HepG2 (cell line): ENCODE results near the gene STPG4. TPM values are rescaled to one million over a fixed set of nuclear protein-coding genes. Genes with fewer than 3 reads are reported as not detected.
A peak's percentile ranks its signal among the peaks of the same experiment; 100 is the strongest.

Experiments used
- CEBPG ChIP-seq: IDR thresholded peaks from 2 replicates; pipeline ENCODE4 v1.6.1; 2016
- HOXD1 ChIP-seq: sonication (generic); formaldehyde crosslinking; IDR thresholded peaks from 2 replicates; pipeline ENCODE4 v1.5.0; 2020; ENCODE audit warnings: missing genetic modification reagents
- KAT7 ChIP-seq: IDR thresholded peaks from 2 replicates; pipeline ENCODE4 v1.6.1; 2018; ENCODE audit warnings: borderline replicate concordance, missing compliant biosample characterization
- MYC ChIP-seq: sonication (generic); formaldehyde crosslinking; IDR thresholded peaks from 2 replicates; pipeline ENCODE4 v1.9.0; 2021; ENCODE audit warnings: missing genetic modification reagents, borderline replicate concordance
- NFE2 ChIP-seq: sonication (generic); formaldehyde crosslinking; IDR thresholded peaks from 2 replicates; pipeline ENCODE4 v1.4.0; 2020; ENCODE audit warnings: missing genetic modification reagents
- RBM22 ChIP-seq: fragments of 200-400 bp; formaldehyde crosslinking; optimal IDR thresholded peaks from 2 replicates; pipeline ENCODE3; 2017; ENCODE audit warnings: mild to moderate bottlenecking, low read length, moderate library complexity
- SRSF4 ChIP-seq: fragments of 200-400 bp; formaldehyde crosslinking; IDR thresholded peaks from one replicate; pipeline ENCODE4 v1.6.1; 2018; ENCODE audit warnings: mild to moderate bottlenecking, low read depth, low read length, moderate library complexity; ENCODE audit not compliant: poor library complexity, severe bottlenecking
- TMF1 ChIP-seq: sonication (generic); formaldehyde crosslinking; IDR thresholded peaks from 2 replicates; pipeline ENCODE4 v1.8.1; 2022; ENCODE audit warnings: low read depth, missing genetic modification reagents
- TOPORS ChIP-seq: sonication (generic); formaldehyde crosslinking; IDR thresholded peaks from 2 replicates; pipeline ENCODE4 v1.8.0; 2023; ENCODE audit warnings: mild to moderate bottlenecking, missing genetic modification reagents
- ZFY ChIP-seq: sonication (generic); formaldehyde crosslinking; IDR thresholded peaks from 2 replicates; pipeline ENCODE4 v1.4.0; 2020; ENCODE audit warnings: missing genetic modification reagents
- ZNF142 ChIP-seq: sonication (generic); formaldehyde crosslinking; IDR thresholded peaks from 2 replicates; pipeline ENCODE4 v1.4.0; 2020; ENCODE audit warnings: missing genetic modification reagents
- ZNF281 ChIP-seq: sonication (generic); formaldehyde crosslinking; IDR thresholded peaks from 2 replicates; pipeline ENCODE4 v1.4.0; 2020; ENCODE audit warnings: missing genetic modification reagents, borderline replicate concordance
- ZNF33A ChIP-seq: sonication (generic); formaldehyde crosslinking; IDR thresholded peaks from 2 replicates; pipeline ENCODE4 v1.5.1; 2020; ENCODE audit warnings: missing genetic modification reagents, mild to moderate bottlenecking, moderate library complexity, borderline replicate concordance
- ZNF549 ChIP-seq: sonication (generic); formaldehyde crosslinking; IDR thresholded peaks from 2 replicates; pipeline ENCODE4 v1.5.0; 2020; ENCODE audit warnings: missing genetic modification reagents
- ZNF850 ChIP-seq: sonication (generic); formaldehyde crosslinking; conservative IDR thresholded peaks from 2 replicates; pipeline ENCODE4 v1.9.0; 2021; ENCODE audit warnings: mild to moderate bottlenecking, missing genetic modification reagents
- polyA plus RNA-seq, 8 experiments: library from polyadenylated mRNA; depleted of rRNA in 3 of 8; stranded (reverse) in 7 of 8; unstranded in 1 of 8; fragments of >200 nt; fragmentation: Illumina TruSeq in 4 of 8; extraction: Trizol in 4 of 8; gene quantifications; 2 replicates each; pipeline versions ENCODE4 v1.2.1 to v1.2.3, GENCODE V29; 2011 to 2016; ENCODE audit warnings: low read depth in 4 of 8, missing spikeins in 1 of 8, mixed read lengths in 1 of 8; ENCODE audit not compliant: insufficient read depth in 1 of 8
- total RNA-seq, 5 experiments: library from RNA; depleted of rRNA; stranded (reverse); fragments of >200 nt; fragmentation: Illumina TruSeq; extraction: Trizol; gene quantifications; 2 replicates each; pipeline ENCODE4 v1.2.3, GENCODE V29; 2016; ENCODE audit warnings: low read depth in 1 of 5
- TF ChIP-seq, protein P1 (sequence below): sonication (generic); formaldehyde crosslinking; IDR thresholded peaks from 2 replicates; pipeline ENCODE4 v1.8.1; 2023; ENCODE audit warnings: mild to moderate bottlenecking, missing genetic modification reagents

Gene STPG4
- total and polyA plus RNA-seq, 2 of the 13 experiments (the other 11 are each of a cell fraction or from before 2014, with no cell fraction given) = 0.11 to 0.15 TPM

GRCh38 chr2:47078541-47079482 lies 76.3 kb downstream of the STPG4 start (continued):
- TF ChIP-seq SRSF4 (no peak), CEBPG (CRISPR knock-in tag) (peak; percentile 96), ZNF281 (CRISPR knock-in tag) (peak; percentile 77; the same call in 1 of the 2 replicates), KAT7 (CRISPR knock-in tag) (peak; percentile 67; the same call in 1 of the 2 replicates), HOXD1 (CRISPR knock-in tag) (peak; percentile 91), ZNF549 (no peak), ZNF850 (CRISPR knock-in tag) (no peak), TOPORS (CRISPR knock-in tag) (no peak; the same call in 1 of the 2 replicates), MYC (CRISPR knock-in tag) (peak; percentile 30), ZFY (CRISPR knock-in tag) (no peak), TMF1 (CRISPR knock-in tag) (no peak), ZNF33A (CRISPR knock-in tag) (no peak), RBM22 (peak; percentile 21), NFE2 (CRISPR knock-in tag) (no peak), ZNF142 (peak; percentile 71)
- TF ChIP-seq, protein P1, sequence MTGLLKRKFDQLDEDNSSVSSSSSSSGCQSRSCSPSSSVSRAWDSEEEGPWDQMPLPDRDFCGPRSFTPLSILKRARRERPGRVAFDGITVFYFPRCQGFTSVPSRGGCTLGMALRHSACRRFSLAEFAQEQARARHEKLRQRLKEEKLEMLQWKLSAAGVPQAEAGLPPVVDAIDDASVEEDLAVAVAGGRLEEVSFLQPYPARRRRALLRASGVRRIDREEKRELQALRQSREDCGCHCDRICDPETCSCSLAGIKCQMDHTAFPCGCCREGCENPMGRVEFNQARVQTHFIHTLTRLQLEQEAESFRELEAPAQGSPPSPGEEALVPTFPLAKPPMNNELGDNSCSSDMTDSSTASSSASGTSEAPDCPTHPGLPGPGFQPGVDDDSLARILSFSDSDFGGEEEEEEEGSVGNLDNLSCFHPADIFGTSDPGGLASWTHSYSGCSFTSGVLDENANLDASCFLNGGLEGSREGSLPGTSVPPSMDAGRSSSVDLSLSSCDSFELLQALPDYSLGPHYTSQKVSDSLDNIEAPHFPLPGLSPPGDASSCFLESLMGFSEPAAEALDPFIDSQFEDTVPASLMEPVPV = no peak; the same call in 1 of the 2 replicates
